Muscle of arm (tissue), 12 donors: ENCODE data around the gene ACSL5. TPM values are rescaled to one million over a fixed set of nuclear protein-coding genes. Genes with fewer than 3 reads are reported as not detected.
A peak's percentile ranks its signal among the peaks of the same experiment; 100 is the strongest.
"Not testable (repeated sequence)": the region's sequence is repeated elsewhere in the genome, so short reads cannot be mapped to it uniquely, and the experiment has no call there.

Experiments
- DNase-seq: peaks from one replicate; pipeline ENCODE4 v3.0.0-alpha.2; 2013
- polyA plus RNA-seq, 12 donors: library from polyadenylated mRNA; unstranded; fragments of 120-200 nt; gene quantifications; one replicate each; pipeline ENCODE4 v1.2.1, GENCODE V29; 2013; ENCODE audit not compliant: insufficient read length in 12 of 12

ACSL5 gene
- polyA plus RNA-seq, 12 donors = 2.0 to 18.5 (median 2.7) TPM; not detected in 1

- no peak for DNase-seq
These were observed 87.3 kb downstream of the ACSL5 start for GRCh38 chr10:112461029-112461887.

- DNase-seq = not testable (repeated sequence)
These were observed 90.2 kb downstream of the ACSL5 start for GRCh38 chr10:112464074-112464473.

- DNase-seq = no peak
These were observed 91.5 kb downstream of the ACSL5 start for GRCh38 chr10:112465299-112465883.

- DNase-seq = no peak
These were observed 92.9 kb downstream of the ACSL5 start for GRCh38 chr10:112466802-112467201.

- no peak for DNase-seq
These were observed 93.7 kb downstream of the ACSL5 start for GRCh38 chr10:112467541-112468075.

- peak; percentile 28 for DNase-seq
These were observed 98.1 kb downstream of the ACSL5 start for GRCh38 chr10:112471878-112472487.

- no peak for DNase-seq
These were observed 101.8 kb downstream of the ACSL5 start for GRCh38 chr10:112475575-112476218.

Other genes with a start within 250 kb of the ACSL5 start
- gene GPAM, start 190.4 kb upstream of the ACSL5 start, polyA plus RNA-seq = 10 to 100 TPM in 7 of 12 donors, 1 to 10 TPM in 4, not detected in 1; 7.4 to 14.8 (median 10.9) TPM
- under 1 TPM in 3 of 12 donors, not detected in 9; 0.04 to 0.09 (median 0.06) TPM for gene TECTB, start 90.7 kb upstream of the ACSL5 start, polyA plus RNA-seq
- gene ZDHHC6, start 72.8 kb downstream of the ACSL5 start, polyA plus RNA-seq = 10 to 100 TPM in 11 of 12 donors, not detected in 1; 24.1 to 51.7 (median 34.6) TPM
- 10 to 100 TPM in 11 of 12 donors, not detected in 1; 13.1 to 18.7 (median 15.8) TPM for gene VTI1A, start 73.1 kb downstream of the ACSL5 start, polyA plus RNA-seq